GM13977 (cell line): ENCODE measurements around the gene FBXO21.
"Not testable (repeated sequence)": the region's sequence is repeated elsewhere in the genome, so short reads cannot be mapped to it uniquely, and the experiment has no call there.

Source experiments
- DNase-seq: peaks from one replicate; pipeline ENCODE4 v3.0.0; 2012; ENCODE audit warnings: low spot score
- CTCF ChIP-seq: IDR thresholded peaks from 2 replicates; pipeline ENCODE4 v1.5.1; 2012; ENCODE audit warnings: mild to moderate bottlenecking, control low read depth; ENCODE audit not compliant: insufficient read depth; ENCODE audit errors: extremely low read depth, missing control alignments
- in situ Hi-C: fragments of 300-500 bp; cut with MboI; formaldehyde crosslinking; loops from one replicate; pipeline ENCODE4 v1.12.0; 2022; ENCODE audit warnings: low sequenced_read_pairs, low pct_unique_long_range_greater_than_20kb, mixed read lengths, inconsistent platforms; ENCODE audit not compliant: unreplicated experiment

The FBXO21 gene

GRCh38 chr12:117111386-117111785 is 78.9 kb downstream of the FBXO21 start:
- TF ChIP-seq CTCF = no peak
- DNase-seq = no peak
- in situ Hi-C loops = loop anchor here (10.0 to 25.0 kb wide), 3 partner anchors 87 to 849 kb away; no protein-coding TSS in a partner anchor

GRCh38 chr12:117109943-117110635 is 80.2 kb downstream of the FBXO21 start:
- in situ Hi-C loops = loop anchor here (10.0 to 25.0 kb wide), 3 partner anchors 85 to 848 kb away; no protein-coding TSS in a partner anchor
- no peak for TF ChIP-seq CTCF
- no peak for DNase-seq

GRCh38 chr12:117105902-117106301 is 84.4 kb downstream of the FBXO21 start:
- in situ Hi-C loops = loop anchor here (25.0 kb wide), 2 partner anchors 394 to 844 kb away; no protein-coding TSS in a partner anchor
- no peak for DNase-seq
- no peak for TF ChIP-seq CTCF

GRCh38 chr12:117104003-117104402 is 86.3 kb downstream of the FBXO21 start:
- DNase-seq = not testable (repeated sequence)
- in situ Hi-C loops = loop anchor here (25.0 kb wide), 2 partner anchors 392 to 842 kb away; no protein-coding TSS in a partner anchor

GRCh38 chr12:117102800-117103181 is 87.5 kb downstream of the FBXO21 start:
- no peak for DNase-seq
- in situ Hi-C loops = loop anchor here (25.0 kb wide), 2 partner anchors 390 to 840 kb away; no protein-coding TSS in a partner anchor
- no peak for TF ChIP-seq CTCF

- in situ Hi-C loops = loop anchor here (25.0 kb wide), 2 partner anchors 390 to 840 kb away; no protein-coding TSS in a partner anchor
- DNase-seq = no peak
- no peak for TF ChIP-seq CTCF
Measured at GRCh38 chr12:117101953-117102799, 88.1 kb downstream of the FBXO21 start.
